Thyroid gland (tissue), 4 donors: ENCODE data around the gene LMX1B. TPM values are rescaled to one million over a fixed set of nuclear protein-coding genes. Genes with fewer than 3 reads are reported as not detected.

ENCODE experiments used
- DNase-seq, 2 donors: peaks; one replicate each; pipeline ENCODE4 v3.0.0-alpha.2; 2019
- H3K27ac ChIP-seq, 3 donors: fragments of 200-600 bp; sonication (generic); 1 replicate in 2 of 3; 2 replicates in 1 of 3; pipeline ENCODE4 v1.5.1; 2016 to 2019; ENCODE audit warnings: mild to moderate bottlenecking in 1 of 3, moderate library complexity in 1 of 3
- H3K27me3 ChIP-seq: fragments of 200-600 bp; sonication (generic); one replicate; pipeline ENCODE4 v1.5.1; 2019
- H3K36me3 ChIP-seq, 2 donors: fragments of 200-600 bp; sonication (generic); one replicate each; pipeline ENCODE4 v1.5.1; 2016 to 2019
- H3K4me1 ChIP-seq, 2 donors: fragments of 200-600 bp; sonication (generic); one replicate each; pipeline ENCODE4 v1.5.1; 2017 to 2019
- H3K4me3 ChIP-seq, 3 donors: fragments of 200-600 bp; sonication (generic); replicated peaks in 1 of 3; 1 replicate in 2 of 3; 2 replicates in 1 of 3; pipeline ENCODE4 v1.5.1; 2016; ENCODE audit warnings: mild to moderate bottlenecking in 1 of 3
- H3K9me3 ChIP-seq: fragments of 200-600 bp; sonication (generic); one replicate; pipeline ENCODE4 v1.5.1; 2017
- POLR2A ChIP-seq, 2 donors: fragments of 450-650 bp; IDR thresholded peaks; one replicate each; pipeline ENCODE4 v1.6.1; 2017; ENCODE audit warnings: antibody characterized with exemption in 2 of 2, mild to moderate bottlenecking in 2 of 2, moderate library complexity in 1 of 2
- WGBS, 2 donors: methylation state at CpG; one replicate each; pipeline ENCODE4 v1.1.5; 2017; 5-methylcytosine and 5-hydroxymethylcytosine counted together
- intact Hi-C: fragments of 100-400 bp; cut with DNase I; formaldehyde crosslinking; loops from one replicate; pipeline ENCODE4 v1.15.1; 2023
- total RNA-seq, 4 donors: library from RNA; depleted of rRNA; stranded (reverse); fragments of >200 nt; gene quantifications; one replicate each; pipeline ENCODE4 v1.2.3, GENCODE V29; 2016
- TF ChIP-seq, protein P1 (sequence below), 6 experiments: fragments of 200-600 bp in 3 of 6; fragments of 450-650 bp in 3 of 6; sonication (generic) in 3 of 6; IDR thresholded peaks; one replicate each; pipeline ENCODE4 v1.5.1; 2016 to 2019; ENCODE audit warnings: antibody characterized with exemption in 6 of 6, mild to moderate bottlenecking in 2 of 6, inconsistent platforms in 1 of 6, moderate library complexity in 1 of 6

The LMX1B gene
- total RNA-seq, 4 donors from 2014 or later: 0.68 to 5.5 (median 1.7) TPM

- Histone ChIP-seq H3K4me3 (no peak overlapping the region), H3K36me3 (no peaks in the 10 kb centered on the region), H3K4me1 (peaks cover 6 to 25% of the 10 kb centered on the region in 2 donors), H3K9me3 (no peaks in the 10 kb centered on the region), H3K27me3 (no peaks in the 10 kb centered on the region), H3K27ac (no peak overlapping the region)
- intact Hi-C loops: loop anchor here (10.0 kb wide), 1 partner anchor 167 kb away; no protein-coding TSS in a partner anchor
- no peak for DNase-seq
- TF ChIP-seq, protein P1, sequence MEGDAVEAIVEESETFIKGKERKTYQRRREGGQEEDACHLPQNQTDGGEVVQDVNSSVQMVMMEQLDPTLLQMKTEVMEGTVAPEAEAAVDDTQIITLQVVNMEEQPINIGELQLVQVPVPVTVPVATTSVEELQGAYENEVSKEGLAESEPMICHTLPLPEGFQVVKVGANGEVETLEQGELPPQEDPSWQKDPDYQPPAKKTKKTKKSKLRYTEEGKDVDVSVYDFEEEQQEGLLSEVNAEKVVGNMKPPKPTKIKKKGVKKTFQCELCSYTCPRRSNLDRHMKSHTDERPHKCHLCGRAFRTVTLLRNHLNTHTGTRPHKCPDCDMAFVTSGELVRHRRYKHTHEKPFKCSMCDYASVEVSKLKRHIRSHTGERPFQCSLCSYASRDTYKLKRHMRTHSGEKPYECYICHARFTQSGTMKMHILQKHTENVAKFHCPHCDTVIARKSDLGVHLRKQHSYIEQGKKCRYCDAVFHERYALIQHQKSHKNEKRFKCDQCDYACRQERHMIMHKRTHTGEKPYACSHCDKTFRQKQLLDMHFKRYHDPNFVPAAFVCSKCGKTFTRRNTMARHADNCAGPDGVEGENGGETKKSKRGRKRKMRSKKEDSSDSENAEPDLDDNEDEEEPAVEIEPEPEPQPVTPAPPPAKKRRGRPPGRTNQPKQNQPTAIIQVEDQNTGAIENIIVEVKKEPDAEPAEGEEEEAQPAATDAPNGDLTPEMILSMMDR (IDR thresholded peaks at IDR 0.05): no peak
- 21 to 30% methylated on average over 12 of the region's 12 CpGs for WGBS, 2 donors
Measured at GRCh38 chr9:126617823-126618165, 4.1 kb downstream of the LMX1B start.

GRCh38 chr9:126618190-126618584, 4.5 kb downstream of the LMX1B start:
- Histone ChIP-seq H3K4me1 (peaks cover 2 to 21% of the 10 kb centered on the region in 2 donors), H3K27ac (no peak overlapping the region), H3K27me3 (no peaks in the 10 kb centered on the region), H3K9me3 (no peaks in the 10 kb centered on the region), H3K4me3 (no peak overlapping the region), H3K36me3 (no peaks in the 10 kb centered on the region)
- no peak for TF ChIP-seq POLR2A (IDR thresholded peaks at IDR 0.05)
- TF ChIP-seq, protein P1 (IDR thresholded peaks at IDR 0.05): no peak
- WGBS, 2 donors: 20 to 25% methylated on average over 11 of the region's 11 CpGs
- no peak for DNase-seq
- intact Hi-C loops: loop anchor here (10.0 kb wide), 1 partner anchor 167 kb away; no protein-coding TSS in a partner anchor

DNA sequence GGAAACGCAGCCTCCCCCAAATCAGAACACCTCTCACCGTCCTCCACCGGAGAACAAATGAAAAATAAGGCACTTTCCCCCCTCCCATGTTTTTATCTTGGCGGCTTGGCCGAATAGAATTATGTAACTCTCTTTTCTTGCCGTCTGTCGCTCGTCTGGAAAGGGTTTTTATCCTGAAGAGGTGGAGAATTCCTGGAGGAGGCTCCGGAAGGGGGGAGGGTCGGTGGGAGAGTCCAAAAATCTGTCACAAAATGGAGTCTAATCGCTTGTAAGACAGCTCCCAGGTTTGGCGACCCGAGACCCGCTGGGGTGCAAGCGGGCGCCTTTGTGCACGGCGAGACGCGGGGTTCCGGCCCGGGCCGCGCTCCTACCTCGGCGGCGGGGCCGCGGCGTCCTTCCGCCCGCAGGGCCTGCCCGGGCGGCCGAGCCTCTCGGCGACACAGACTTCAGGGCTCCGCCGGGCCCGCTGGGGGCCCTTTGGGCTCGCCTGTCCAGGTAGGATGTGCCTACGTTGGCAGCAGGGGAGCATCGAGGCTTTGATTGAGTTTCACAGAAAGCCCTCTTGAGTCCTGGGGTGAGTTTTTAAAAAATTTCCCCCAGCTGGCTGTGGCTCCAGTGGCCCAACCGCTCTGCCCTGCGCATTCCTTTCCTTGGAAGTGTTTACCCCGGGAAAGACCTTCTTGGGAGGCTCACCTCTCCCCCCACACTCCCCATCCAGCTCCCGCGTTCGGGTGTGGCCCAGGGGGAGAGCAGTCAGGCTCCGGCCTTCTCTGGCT, 5.0 kb downstream of the LMX1B start:
- H3K27me3 ChIP-seq: peaks cover 2% of the 10 kb centered on the region
- H3K36me3 ChIP-seq: no peaks in the 10 kb centered on the region
- no peak overlapping the region for H3K27ac ChIP-seq
- no peak for TF ChIP-seq POLR2A (IDR thresholded peaks at IDR 0.05)
- TF ChIP-seq, protein P1 (IDR thresholded peaks at IDR 0.05): no peak
- 28 to 39% methylated on average over 30 to 31 of the region's 50 CpGs for WGBS, 2 donors
- no peak overlapping the region for H3K4me3 ChIP-seq
- no peak for DNase-seq
- intact Hi-C loops: loop anchor here (10.0 kb wide), 1 partner anchor 166 kb away; no protein-coding TSS in a partner anchor
- peaks cover 0 to 19% of the 10 kb centered on the region in 2 donors for H3K4me1 ChIP-seq
- H3K9me3 ChIP-seq: no peaks in the 10 kb centered on the region

- H3K36me3 ChIP-seq: no peaks in the 10 kb centered on the region
- no peak overlapping the region for H3K4me3 ChIP-seq
- no peak overlapping the region for H3K27ac ChIP-seq
- peaks cover 0 to 23% of the 10 kb centered on the region in 2 donors for H3K4me1 ChIP-seq
- peaks cover 9% of the 10 kb centered on the region for H3K27me3 ChIP-seq
- 50 to 63% methylated on average over 4 to 10 of the region's 10 CpGs for WGBS, 2 donors
- intact Hi-C loops: loop anchor here (10.0 kb wide), 1 partner anchor 165 kb away; no protein-coding TSS in a partner anchor
- no peak for DNase-seq
- TF ChIP-seq POLR2A (IDR thresholded peaks at IDR 0.05): no peak
- TF ChIP-seq, protein P1 (IDR thresholded peaks at IDR 0.05): no peak
- H3K9me3 ChIP-seq: no peaks in the 10 kb centered on the region
Measured at GRCh38 chr9:126619361-126620135, 5.8 kb downstream of the LMX1B start.

GRCh38 chr9:126620478-126620877, 6.8 kb downstream of the LMX1B start:
- TF ChIP-seq, protein P1 (IDR thresholded peaks at IDR 0.05): no peak
- TF ChIP-seq POLR2A (IDR thresholded peaks at IDR 0.05): no peak
- WGBS, 2 donors: 48 to 52% methylated on average over 7 of the region's 7 CpGs
- Histone ChIP-seq H3K36me3 (no peaks in the 10 kb centered on the region), H3K4me1 (peaks cover 4 to 19% of the 10 kb centered on the region in 2 donors), H3K4me3 (no peak overlapping the region), H3K27ac (no peak overlapping the region), H3K27me3 (peaks cover 19% of the 10 kb centered on the region), H3K9me3 (no peaks in the 10 kb centered on the region)
- intact Hi-C loops: no loop called here
- no peak for DNase-seq
